GM13977 (cell line): ENCODE results near the gene MCF2L.

Experiments used
- DNase-seq: peaks from one replicate; pipeline ENCODE4 v3.0.0; 2012; ENCODE audit warnings: low spot score
- CTCF ChIP-seq: IDR thresholded peaks from 2 replicates; pipeline ENCODE4 v1.5.1; 2012; ENCODE audit warnings: mild to moderate bottlenecking, control low read depth; ENCODE audit not compliant: insufficient read depth; ENCODE audit errors: extremely low read depth, missing control alignments
- in situ Hi-C: fragments of 300-500 bp; cut with MboI; formaldehyde crosslinking; loops from one replicate; pipeline ENCODE4 v1.12.0; 2022; ENCODE audit warnings: low sequenced_read_pairs, low pct_unique_long_range_greater_than_20kb, mixed read lengths, inconsistent platforms; ENCODE audit not compliant: unreplicated experiment

Gene MCF2L

GRCh38 chr13:113112893-113113845 is 144.2 kb downstream of the MCF2L start:
- in situ Hi-C loops = no loop called here
- no peak for TF ChIP-seq CTCF
- no peak for DNase-seq

DNA sequence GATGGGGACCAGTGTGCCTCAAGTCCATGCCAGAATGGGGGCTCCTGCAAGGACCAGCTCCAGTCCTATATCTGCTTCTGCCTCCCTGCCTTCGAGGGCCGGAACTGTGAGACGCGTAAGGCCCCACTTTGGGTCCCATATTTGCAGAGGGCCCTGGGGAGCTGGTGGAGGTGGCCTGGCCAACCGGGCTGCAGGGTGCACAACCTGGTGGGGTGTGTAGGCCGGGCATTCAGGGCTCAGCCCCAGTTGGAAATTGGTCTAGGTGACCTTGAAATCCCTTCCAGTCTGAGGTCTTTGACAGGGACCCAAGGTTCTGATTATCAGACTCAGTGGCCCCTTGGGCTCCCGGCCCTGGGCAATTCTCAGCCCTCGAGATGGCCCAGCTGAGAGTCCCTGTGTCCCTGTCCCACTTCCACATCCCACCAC is 144.8 kb downstream of the MCF2L start:
- in situ Hi-C loops = no loop called here
- no peak for TF ChIP-seq CTCF
- no peak for DNase-seq

- no peak for TF ChIP-seq CTCF
- no peak for DNase-seq
- in situ Hi-C loops = no loop called here
These were observed 145.7 kb downstream of the MCF2L start for GRCh38 chr13:113114511-113115362.

DNA sequence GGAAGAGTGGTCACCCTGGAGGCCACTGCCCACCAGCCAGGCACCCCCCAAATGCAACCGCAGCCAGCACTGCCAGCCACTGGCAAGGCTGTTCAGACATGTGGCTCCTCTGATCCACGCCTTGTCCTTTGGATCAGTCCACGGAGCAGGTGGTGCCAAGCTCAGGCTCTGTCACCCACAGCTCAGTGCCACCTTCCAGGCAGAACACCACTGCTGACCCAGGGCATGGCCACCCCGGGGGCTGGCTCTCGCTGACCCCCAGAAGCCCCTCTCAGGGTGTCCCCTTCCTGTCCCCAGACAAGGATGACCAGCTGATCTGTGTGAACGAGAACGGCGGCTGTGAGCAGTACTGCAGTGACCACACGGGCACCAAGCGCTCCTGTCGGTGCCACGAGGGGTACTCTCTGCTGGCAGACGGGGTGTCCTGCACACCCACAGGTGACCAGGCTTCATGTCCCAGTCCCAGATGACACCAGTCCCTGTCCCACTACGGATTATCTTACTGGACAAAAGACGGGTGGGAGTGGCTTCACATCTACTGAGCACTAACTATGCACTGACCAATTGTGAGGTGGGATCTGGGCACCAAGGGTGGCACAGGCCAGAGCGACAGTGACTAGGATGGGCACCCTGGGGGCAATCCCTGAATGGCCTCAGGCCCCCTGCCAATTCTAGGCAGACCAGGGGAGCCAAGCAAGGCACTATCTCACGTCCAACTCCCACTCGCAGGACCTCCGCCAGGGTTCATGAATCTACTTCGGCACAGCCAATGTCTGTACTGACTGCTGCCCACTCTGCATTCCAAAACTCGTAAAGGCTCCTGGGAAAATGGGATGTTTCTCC is 146.6 kb downstream of the MCF2L start:
- TF ChIP-seq CTCF = no peak
- in situ Hi-C loops = no loop called here
- no peak for DNase-seq

- DNase-seq = no peak
- in situ Hi-C loops = no loop called here
These were observed 147.3 kb downstream of the MCF2L start for GRCh38 chr13:113116206-113116800.

More at GRCh38 chr13:113116206-113116800, 147.3 kb downstream of the MCF2L start:
- TF ChIP-seq CTCF = no peak
